Omental fat pad (tissue), 4 donors: Measurements from ENCODE around the gene DRGX. TPM values are rescaled to one million over a fixed set of nuclear protein-coding genes. Genes with fewer than 3 reads are reported as not detected.

Source experiments
- ATAC-seq: fragments of 150-250 bp; one replicate; pipeline ENCODE4 v1.9.1; 2016; ENCODE audit warnings: mild to moderate bottlenecking, moderate library complexity; ENCODE audit not compliant: low FRiP score
- DNase-seq: peaks from one replicate; pipeline ENCODE4 v3.0.0-alpha.2; 2019; ENCODE audit warnings: low spot score
- total RNA-seq, 4 donors: library from RNA; depleted of rRNA; stranded (reverse); fragments of >200 nt; gene quantifications; one replicate each; pipeline ENCODE4 v1.1.0, GENCODE V29; 2016
- TF ChIP-seq, protein P1 (sequence below), 3 donors: fragments of 450-650 bp; IDR thresholded peaks; one replicate each; pipeline ENCODE4 v1.5.1; 2016 to 2017; ENCODE audit warnings: antibody characterized with exemption in 3 of 3, mild to moderate bottlenecking in 3 of 3, moderate library complexity in 2 of 3

Gene DRGX
- total RNA-seq, 4 donors from 2014 or later = not detected

DNA sequence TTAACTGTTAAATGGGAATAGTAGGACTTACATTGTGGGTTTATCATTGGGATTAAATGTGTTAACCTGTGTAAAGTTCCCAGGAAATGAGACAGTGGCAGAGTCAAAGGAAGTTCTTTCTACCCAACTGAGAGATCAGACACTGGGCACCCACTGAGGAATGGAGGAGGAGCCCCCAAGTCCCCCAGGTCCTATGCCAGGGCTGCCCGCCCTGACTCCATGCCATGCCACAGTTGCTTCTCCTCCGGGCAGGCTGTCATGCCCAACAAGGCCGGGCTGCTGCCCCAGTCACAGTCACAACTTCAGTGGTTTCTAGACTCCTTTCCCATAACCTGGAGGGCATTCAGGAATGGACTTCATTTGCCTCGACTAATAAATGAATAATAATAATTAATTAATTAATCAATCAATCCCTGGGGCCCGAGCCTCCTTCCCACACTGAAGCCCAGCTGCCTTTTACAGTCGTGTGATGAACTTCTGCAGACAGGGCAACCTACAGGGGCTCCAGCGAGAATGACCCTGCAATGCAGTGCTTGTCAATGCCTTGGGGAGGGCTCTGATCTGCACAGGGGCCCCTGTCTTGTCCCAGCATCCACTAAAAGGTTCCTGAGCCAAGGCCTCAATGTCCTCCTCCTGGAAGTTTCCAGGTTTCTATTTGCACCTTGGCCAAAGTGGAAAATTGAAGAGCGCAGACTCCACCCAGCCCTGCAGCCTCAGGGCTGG lies 32.4 kb downstream of the DRGX start:
- ATAC-seq (no peak), DNase-seq (no peak)
- TF ChIP-seq, protein P1, sequence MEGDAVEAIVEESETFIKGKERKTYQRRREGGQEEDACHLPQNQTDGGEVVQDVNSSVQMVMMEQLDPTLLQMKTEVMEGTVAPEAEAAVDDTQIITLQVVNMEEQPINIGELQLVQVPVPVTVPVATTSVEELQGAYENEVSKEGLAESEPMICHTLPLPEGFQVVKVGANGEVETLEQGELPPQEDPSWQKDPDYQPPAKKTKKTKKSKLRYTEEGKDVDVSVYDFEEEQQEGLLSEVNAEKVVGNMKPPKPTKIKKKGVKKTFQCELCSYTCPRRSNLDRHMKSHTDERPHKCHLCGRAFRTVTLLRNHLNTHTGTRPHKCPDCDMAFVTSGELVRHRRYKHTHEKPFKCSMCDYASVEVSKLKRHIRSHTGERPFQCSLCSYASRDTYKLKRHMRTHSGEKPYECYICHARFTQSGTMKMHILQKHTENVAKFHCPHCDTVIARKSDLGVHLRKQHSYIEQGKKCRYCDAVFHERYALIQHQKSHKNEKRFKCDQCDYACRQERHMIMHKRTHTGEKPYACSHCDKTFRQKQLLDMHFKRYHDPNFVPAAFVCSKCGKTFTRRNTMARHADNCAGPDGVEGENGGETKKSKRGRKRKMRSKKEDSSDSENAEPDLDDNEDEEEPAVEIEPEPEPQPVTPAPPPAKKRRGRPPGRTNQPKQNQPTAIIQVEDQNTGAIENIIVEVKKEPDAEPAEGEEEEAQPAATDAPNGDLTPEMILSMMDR (IDR thresholded peaks at IDR 0.05) = no peak

DNA sequence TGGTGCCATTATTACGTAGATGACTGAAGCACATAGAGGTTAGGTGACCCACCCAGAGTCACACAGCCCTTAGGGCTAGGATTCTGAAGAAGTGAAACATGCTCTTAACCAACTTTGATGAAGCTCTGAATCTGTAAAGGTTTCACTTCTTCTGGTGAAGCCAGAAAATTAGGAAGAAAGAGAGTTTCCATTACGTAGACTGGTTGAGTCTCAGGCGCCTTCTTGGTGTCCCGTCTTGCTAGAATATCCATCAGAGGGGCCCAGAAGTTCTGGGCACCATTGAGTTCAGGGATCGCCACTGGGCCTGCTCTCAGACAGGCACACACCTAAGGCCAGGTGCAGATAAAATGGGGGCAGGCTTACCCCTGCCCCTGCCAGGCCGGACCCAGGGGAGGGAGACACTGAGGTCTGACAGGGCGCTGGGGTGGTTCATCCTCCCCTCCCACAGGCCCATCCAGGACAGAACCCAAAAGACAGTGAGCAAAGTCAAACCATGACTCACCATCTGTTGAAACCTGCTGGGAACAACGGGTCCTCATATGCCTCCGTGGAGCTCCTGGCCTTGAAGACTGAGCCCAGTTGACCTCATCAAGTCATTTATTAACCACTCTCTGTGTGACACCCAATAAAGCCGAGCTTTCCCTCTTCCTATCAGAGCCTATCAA lies 33.2 kb downstream of the DRGX start:
- ATAC-seq (no peak), DNase-seq (no peak)
- TF ChIP-seq, protein P1 (IDR thresholded peaks at IDR 0.05) = no peak

GRCh38 chr10:49361735-49362568 lies 33.9 kb downstream of the DRGX start:
- DNase-seq = no peak
- TF ChIP-seq, protein P1 (IDR thresholded peaks at IDR 0.05) = no peak
- ATAC-seq = no peak

GRCh38 chr10:49361178-49361554 lies 34.7 kb downstream of the DRGX start:
- DNase-seq = no peak
- ATAC-seq = no peak
- TF ChIP-seq, protein P1 (IDR thresholded peaks at IDR 0.05) = no peak

DNA sequence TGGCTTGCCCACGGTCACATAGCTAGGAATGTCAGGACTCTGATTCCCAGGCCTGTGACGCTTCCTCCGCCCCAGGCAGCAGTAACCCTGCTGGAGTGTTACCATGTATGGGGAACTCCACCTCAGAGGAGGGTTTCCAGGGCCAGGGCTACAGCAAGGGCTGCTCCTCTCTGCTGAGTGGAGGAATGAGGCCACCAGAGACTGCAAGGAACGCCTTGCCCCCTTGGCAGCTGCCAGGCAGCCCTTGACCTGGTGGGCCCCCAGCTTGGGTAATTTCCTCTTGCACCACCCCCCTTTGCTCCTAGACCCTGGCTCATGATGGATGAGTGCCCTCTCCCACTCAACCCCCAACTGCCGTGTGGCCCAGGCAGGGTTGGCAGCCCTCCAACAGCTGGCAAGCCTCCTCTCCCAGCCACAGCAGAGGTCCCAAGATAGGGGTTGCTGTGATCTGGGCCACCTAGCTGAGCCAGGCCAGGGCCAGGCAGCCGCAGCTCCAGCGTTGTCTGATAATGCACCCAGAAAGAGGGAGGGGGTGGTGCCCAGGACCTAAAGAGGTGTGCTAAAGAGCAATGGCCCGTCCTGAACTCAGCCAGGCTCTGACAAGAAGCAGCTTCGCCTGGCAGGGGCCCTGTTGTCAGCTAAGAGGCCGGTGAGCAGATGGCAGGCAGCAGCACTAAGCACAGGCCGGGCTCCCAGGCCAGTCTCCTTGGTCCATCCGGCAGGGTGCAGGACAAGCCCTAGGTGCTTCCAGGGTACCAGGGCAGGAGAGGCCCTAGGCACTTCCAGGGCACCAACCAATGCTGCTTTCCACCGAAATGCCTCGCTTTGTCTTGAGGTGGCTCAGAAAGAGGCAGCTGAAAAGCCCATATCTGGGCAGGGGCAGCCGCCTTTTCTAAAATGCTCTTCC lies 35.4 kb downstream of the DRGX start:
- TF ChIP-seq, protein P1 (IDR thresholded peaks at IDR 0.05) = no peak
- DNase-seq = no peak

More for the DNA sequence above, 35.4 kb downstream of the DRGX start:
- ATAC-seq = no peak
